Tibial nerve (tissue), 3 donors: ENCODE data around the gene CEACAM16.

Experiments
- EP300 ChIP-seq, 2 donors: sonication (generic); formaldehyde crosslinking; IDR thresholded peaks; one replicate each; pipeline ENCODE4 v1.6.1; 2017; ENCODE audit warnings: antibody characterized with exemption in 2 of 2, mild to moderate bottlenecking in 1 of 2
- POLR2A ChIP-seq, 2 donors: fragments of 450-650 bp; IDR thresholded peaks; one replicate each; pipeline ENCODE4 v1.6.1; 2017; ENCODE audit warnings: antibody characterized with exemption in 2 of 2, mild to moderate bottlenecking in 2 of 2, moderate library complexity in 2 of 2

- TF ChIP-seq POLR2A (IDR thresholded peaks at IDR 0.05), result no peak
- no peak for TF ChIP-seq EP300 (IDR thresholded peaks at IDR 0.05)
These were observed 37.0 kb upstream of the CEACAM16 start for GRCh38 chr19:44661904-44662303.
